GM19043 (cell line): Measurements from ENCODE around the gene DMXL2.
"Not testable (repeated sequence)": the region's sequence is repeated elsewhere in the genome, so short reads cannot be mapped to it uniquely, and the experiment has no call there.

Experiments used
- ATAC-seq: cut with Tn5 transposase; IDR thresholded peaks from one replicate; pipeline ENCODE4 v1.9.1; 2021; ENCODE audit warnings: low read depth; ENCODE audit not compliant: unreplicated experiment

Gene DMXL2

GRCh38 chr15:51425517-51426040, 197.0 kb downstream of the DMXL2 start:
- ATAC-seq, result no peak

GRCh38 chr15:51424780-51425179, 197.8 kb downstream of the DMXL2 start:
- ATAC-seq, result no peak

- not testable (repeated sequence) for ATAC-seq
These were observed 199.5 kb downstream of the DMXL2 start for GRCh38 chr15:51423040-51423439.

GRCh38 chr15:51416129-51416528, 206.4 kb downstream of the DMXL2 start:
- ATAC-seq, result no peak

GRCh38 chr15:51414256-51414860, 208.2 kb downstream of the DMXL2 start:
- no peak for ATAC-seq

- ATAC-seq, result no peak
These were observed 216.7 kb downstream of the DMXL2 start for GRCh38 chr15:51405693-51406523.

GRCh38 chr15:51403946-51404695, 218.4 kb downstream of the DMXL2 start:
- ATAC-seq, result no peak

GRCh38 chr15:51403072-51403878, 219.3 kb downstream of the DMXL2 start:
- no peak for ATAC-seq

- ATAC-seq, result no peak
These were observed 220.6 kb downstream of the DMXL2 start for GRCh38 chr15:51401872-51402517.

- ATAC-seq, result no peak
These were observed 221.4 kb downstream of the DMXL2 start for GRCh38 chr15:51401051-51401780.

- ATAC-seq, result no peak
These were observed 223.9 kb downstream of the DMXL2 start for GRCh38 chr15:51398626-51399025.
